Raji (cell line): ENCODE measurements around the gene MISP.

Experiments used
- POLR2A ChIP-seq: IDR thresholded peaks from 2 replicates; pipeline ENCODE4 v1.6.1; 2011; ENCODE audit warnings: low read depth, low read length, control low read depth; ENCODE audit not compliant: insufficient read depth

MISP gene

GRCh38 chr19:813219-814151, 62.6 kb downstream of the MISP start:
- no peak for TF ChIP-seq POLR2A
